GM20000 (cell line): ENCODE results near the gene TGM2.

Source experiments
- DNase-seq: peaks from one replicate; pipeline ENCODE4 v3.0.0; 2012; ENCODE audit warnings: low spot score
- CTCF ChIP-seq: IDR thresholded peaks from 2 replicates; pipeline ENCODE4 v1.5.1; 2012; ENCODE audit warnings: mild to moderate bottlenecking, control low read depth; ENCODE audit errors: extremely low read depth, missing control alignments

Gene TGM2

DNA sequence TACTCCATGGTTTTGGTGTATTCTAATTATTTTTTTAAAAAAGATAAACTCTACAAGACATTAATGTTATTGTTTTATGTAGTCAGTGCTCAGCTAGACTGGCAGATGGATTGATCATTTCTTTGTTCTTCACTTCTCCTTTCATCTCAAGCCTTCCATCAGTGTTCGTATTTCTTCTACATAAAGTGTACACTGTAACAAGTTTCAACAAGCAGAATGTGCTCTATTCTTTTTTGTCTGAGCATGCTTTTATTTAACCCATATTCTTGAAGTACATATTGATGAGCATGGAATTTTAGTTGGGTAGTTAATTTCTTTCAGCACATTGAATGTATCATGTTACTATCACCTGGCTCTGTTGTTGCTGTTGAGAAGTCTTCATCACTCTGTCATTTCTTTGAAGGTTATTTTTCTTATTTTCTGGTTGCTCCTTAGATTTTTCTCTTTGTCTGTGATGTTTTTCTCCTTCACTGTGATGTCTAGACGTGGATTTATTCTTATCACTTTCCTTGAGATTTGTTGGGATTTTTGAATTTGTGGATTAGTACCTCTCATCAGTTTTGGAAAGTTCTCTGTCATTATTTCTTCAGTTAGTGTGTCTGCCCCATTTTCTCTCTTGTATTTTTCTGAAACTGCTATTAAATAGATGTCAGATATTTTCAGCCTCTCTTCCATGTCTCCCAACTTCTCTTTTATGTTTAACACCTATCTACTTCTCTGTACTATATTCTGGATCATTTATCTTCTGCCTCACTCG is 48.5 kb downstream of the TGM2 start:
- DNase-seq, result no peak
- TF ChIP-seq CTCF, result no peak

- no peak for DNase-seq
- TF ChIP-seq CTCF, result no peak
Measured at GRCh38 chr20:38115896-38116295, 49.2 kb downstream of the TGM2 start.

GRCh38 chr20:38115205-38115604 is 49.9 kb downstream of the TGM2 start:
- no peak for DNase-seq
- no peak for TF ChIP-seq CTCF

DNA sequence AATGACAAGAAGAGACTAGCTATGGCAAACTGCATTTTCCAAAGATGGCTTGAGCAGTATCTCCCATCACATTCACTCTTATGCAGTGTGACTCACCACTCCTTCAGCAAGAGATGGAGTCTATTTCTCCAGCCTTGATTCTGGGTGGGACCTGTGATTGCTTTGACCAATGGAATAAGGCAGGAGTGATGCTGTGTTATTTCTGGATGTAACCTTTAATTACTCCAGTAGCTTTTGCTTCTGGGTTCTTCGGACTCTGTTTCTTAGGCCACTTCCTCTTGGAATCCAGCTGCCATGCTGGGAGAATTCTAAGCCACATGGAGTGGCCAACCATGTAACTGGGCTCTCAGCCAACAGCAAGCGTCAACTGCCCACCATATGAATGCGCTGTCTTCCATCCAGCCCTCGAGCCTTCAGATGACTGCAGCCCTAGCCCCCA is 50.7 kb downstream of the TGM2 start:
- TF ChIP-seq CTCF, result no peak
- no peak for DNase-seq

GRCh38 chr20:38113401-38114325 is 51.4 kb downstream of the TGM2 start:
- no peak for DNase-seq
- peak; percentile 42 for TF ChIP-seq CTCF

DNA sequence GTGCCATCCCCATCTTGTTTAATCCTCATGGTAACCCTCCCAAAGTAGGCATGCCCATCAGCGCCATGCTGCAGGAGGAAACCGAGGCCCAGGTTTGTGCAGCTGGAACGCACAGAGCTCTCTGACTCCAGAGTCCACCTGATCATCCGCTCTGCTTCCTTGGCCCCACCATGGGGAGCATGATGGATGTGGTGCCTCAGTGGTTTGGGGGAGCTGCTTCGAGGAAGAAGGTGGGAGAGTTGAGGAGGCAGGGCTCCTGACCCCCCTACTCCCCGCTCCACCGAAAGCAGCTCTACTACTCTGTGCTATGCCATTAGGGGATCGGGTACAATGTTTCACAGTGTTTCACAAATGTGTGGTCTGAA is 52.2 kb downstream of the TGM2 start:
- no peak for TF ChIP-seq CTCF
- no peak for DNase-seq

DNA sequence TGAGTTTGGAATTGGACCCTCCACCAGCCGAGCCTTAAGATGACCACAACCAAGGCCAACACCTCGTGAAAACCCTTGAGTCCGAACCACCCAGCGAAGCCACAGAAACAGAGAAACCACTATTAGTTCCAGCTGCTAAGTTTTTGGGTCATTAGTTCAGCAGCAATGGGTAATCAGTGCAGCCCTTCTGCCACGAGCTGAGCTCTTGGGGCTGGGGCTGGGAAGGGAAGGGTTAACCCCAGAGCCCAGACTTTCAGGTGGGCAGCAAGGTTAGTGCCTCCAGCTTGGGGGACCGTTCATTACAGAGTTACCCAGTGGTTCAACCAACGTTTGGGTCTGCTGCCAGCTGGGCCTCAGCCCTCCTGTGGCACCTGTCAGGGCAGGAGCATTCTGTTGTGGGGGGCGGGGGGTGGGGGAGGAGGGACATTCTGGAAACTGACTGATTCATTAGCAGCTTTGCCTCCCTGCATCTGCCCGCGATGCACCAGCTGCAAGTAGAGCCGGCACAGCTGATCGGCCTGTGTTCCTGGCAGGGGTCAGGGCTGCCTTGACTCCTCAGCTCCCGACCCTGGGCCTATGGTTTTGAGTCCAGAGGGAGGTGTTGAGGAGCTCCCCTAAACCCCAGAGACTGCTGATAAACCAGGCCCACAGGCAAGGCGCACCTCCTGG is 52.7 kb downstream of the TGM2 start:
- no peak for TF ChIP-seq CTCF
- DNase-seq, result no peak
